ENCODE data around the gene GET4.
"Not testable (repeated sequence)": the region's sequence is repeated elsewhere in the genome, so short reads cannot be mapped to it uniquely, and the experiment has no call there.

GET4 gene

GRCh38 chr7:931871-932650, 55.7 kb downstream of the GET4 start:
- no peak for DNase-seq

DNA sequence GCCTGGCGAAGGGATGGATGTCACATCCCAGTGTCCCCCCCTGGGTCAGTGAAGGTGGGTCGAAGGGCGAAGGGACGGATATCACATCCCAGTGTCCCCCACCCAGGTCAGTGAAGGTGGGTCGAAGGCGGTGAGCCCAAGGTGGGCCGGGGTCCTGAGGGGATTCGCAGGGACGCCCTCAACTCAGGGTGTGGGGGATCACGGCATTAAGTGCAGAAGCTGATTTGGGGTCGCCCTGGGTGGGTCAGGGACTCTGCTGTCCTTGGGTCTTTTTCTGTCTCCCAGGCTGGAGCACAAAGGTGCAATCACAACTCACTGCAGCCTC, 56.3 kb downstream of the GET4 start:
- DNase-seq, result no peak

- DNase-seq, result no peak
These were observed 58.3 kb downstream of the GET4 start for GRCh38 chr7:934469-935163.

GRCh38 chr7:935164-935873, 59.0 kb downstream of the GET4 start:
- DNase-seq, result no peak

DNA sequence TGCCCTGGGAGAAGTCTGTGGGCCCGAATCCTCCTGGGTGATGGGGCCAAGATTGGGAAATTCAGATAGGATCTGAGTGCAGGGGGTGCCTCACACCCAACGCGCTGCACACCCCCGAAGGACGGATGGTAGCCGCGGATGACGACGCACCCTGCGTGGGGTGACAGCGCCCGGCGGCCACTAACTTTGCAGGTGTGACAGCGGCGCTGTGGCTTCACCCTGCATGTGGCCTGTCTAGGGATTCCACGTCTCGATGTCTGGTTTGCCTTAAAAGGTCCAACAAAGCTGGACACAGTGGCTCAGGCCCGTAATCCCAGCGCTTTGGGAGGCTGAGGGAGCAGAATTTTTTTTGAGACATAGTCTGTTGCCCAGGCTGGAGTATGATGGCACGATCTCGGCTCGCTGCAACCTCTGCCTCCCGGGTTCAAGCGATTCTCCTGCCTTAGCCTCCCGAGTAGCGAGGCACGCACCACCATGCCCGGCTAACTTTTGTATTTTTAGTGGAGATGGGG, 59.6 kb downstream of the GET4 start:
- no peak for DNase-seq

DNA sequence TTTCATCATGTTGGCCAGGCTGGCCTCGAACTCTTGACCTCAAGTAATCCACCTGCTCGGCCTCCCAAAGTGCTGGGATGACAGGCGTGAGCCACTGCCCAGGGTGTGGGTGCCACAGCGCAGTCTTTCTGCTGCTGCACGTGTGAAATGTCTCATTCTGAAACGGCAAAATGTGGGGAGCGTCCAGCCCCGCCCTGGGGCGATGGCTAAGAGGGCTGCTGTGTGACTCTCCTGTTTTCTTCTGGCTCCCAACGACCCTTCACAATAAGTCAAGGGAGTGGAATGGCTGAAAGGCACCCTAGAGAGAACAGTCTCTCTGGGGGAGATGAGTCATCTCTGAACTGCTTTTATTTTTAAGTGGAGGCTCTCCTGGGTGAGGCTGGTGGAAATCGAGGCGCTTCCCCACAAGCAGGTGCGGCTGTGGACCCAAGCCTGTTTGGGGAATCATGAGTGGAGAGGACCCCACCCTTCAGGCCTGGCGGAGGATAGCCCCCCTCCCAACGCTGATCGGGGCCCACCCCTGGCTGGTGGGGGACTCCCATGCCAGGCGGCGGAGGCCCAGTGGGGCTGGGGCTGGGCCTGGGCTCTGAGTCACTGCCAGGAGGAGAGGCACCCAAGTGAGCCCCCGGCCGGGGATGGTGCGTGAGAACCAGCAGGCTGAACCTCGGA, 60.2 kb downstream of the GET4 start:
- no peak for DNase-seq

- DNase-seq, result no peak
These were observed 61.6 kb downstream of the GET4 start for GRCh38 chr7:937856-938484.

DNA sequence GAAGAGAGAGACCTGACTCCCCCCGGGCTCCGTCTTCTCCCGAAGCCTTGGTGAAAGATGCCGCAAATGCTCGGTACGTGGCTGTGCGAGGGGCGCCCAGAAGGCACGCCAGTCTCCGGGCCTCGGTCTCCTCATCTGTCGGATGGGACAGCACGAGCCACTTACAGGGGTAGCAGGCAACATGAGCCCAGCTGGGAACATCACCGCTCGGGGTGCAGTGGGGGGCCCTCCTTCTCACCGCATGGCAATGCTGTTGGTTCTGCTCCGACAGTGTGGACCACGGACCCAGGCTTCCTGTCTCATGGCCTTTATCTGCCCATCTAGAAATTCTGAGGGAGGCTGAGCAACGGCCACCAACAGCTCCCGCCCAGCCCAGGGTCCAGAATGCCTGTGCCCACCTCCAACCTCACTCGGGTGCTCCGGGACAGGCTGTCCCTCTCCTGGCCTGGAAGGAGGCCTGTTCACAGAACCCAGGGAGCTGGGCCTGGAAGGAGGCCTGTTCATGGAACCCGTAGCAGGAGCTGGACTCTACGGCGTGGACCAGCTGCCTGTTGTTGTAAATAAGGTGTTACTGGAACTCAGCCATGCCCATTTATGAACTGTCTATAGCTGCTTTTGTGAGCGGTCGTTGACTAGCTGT, 62.3 kb downstream of the GET4 start:
- DNase-seq, result no peak

DNA sequence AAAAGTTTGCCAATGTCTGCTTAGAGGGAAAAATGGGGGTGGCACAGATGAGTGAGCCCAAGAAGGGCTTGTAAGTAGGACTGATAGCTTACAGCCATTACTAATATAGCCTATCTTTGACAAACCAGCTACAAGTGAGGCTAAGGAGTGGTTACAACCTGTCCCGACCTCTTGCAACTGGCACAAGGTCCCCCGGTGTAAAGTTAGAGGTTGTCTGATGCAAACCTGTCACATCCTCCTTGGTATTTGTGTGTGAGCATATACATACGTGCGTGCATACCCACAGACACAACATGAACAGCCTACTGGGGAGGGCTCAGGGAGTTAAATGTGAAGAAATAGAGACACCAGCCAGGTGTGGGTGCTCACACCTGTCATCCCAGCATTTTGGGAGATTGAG, 63.5 kb downstream of the GET4 start:
- DNase-seq, result no peak

- DNase-seq, result no peak
These were observed 64.5 kb downstream of the GET4 start for GRCh38 chr7:940599-941408.

- not testable (repeated sequence) for DNase-seq
These were observed 67.4 kb downstream of the GET4 start for GRCh38 chr7:943793-944192.

DNA sequence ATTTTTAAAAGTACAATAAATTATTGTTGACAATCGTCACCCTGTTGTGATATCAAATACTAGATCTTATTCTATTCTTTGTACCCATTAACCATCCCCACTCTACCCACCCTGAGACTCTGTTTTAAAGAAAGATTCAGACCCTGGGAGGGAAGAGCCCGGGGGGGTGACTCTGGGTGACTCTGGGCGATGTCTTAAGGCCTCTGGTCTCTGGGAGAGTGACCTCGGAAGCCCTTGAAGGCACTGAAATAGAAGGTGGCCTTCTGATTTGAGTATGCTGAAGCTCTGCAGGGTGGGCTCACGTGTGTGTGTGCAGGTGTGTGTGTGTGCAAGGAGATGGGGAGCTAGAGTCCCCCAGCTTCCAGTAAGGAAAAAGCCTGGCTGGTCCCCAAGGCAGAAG, 68.4 kb downstream of the GET4 start:
- DNase-seq, result no peak

GRCh38 chr7:945147-945555, 68.8 kb downstream of the GET4 start:
- no peak for DNase-seq

GRCh38 chr7:945556-946255, 69.4 kb downstream of the GET4 start:
- no peak for DNase-seq

Data from activated CD4-positive, CD25-positive, alpha-beta regulatory T cell (primary cell).